Panc1 (cell line): ENCODE data around the gene POMGNT1. TPM values are rescaled to one million over a fixed set of nuclear protein-coding genes. Genes with fewer than 3 reads are reported as not detected.

ENCODE experiments used
- ATAC-seq: fragments of 200-7000 bp; cut with Tn5 transposase; 2 replicates; pipeline ENCODE4 v1.9.1; 2020; ENCODE audit warnings: mild to moderate bottlenecking, moderate library complexity
- BruUV-seq: library from RNA; stranded (reverse); fragments of 400-500 nt; replicated peaks from 2 replicates; lab custom pipeline; 2021; lab: Mats Ljungman, UMichigan
- CTCF ChIA-PET: fragments of 300-600 bp; sonication (Branson Sonifier 250); formaldehyde crosslinking; loops from one replicate; lab custom pipeline; 2022; ENCODE audit warnings: antibody characterized with exemption; lab: Charles Lee
- POLR2A ChIA-PET: fragments of 300-600 bp; sonication (Branson Sonifier 250); formaldehyde crosslinking; loops from one replicate; lab custom pipeline; 2022; ENCODE audit warnings: antibody characterized with exemption; lab: Charles Lee
- DNase-seq: peaks from one replicate; pipeline ENCODE4 v3.0.0-alpha.2; 2010; ENCODE audit warnings: low read depth, low spot score
- H3K27ac ChIP-seq: 2 replicates; pipeline ENCODE4 v1.5.1; 2011; ENCODE audit warnings: mild to moderate bottlenecking, low read length, inconsistent platforms
- H3K27me3 ChIP-seq: fragments of 200-500 bp; sonication (Bioruptor generic); 2 replicates; pipeline ENCODE4 v1.6.0; 2014; ENCODE audit warnings: low read length, inconsistent platforms; ENCODE audit not compliant: control insufficient read depth, insufficient read depth
- H3K36me3 ChIP-seq: fragments of 200-500 bp; sonication (Bioruptor generic); 2 replicates; pipeline ENCODE4 v1.5.1; 2014; ENCODE audit warnings: inconsistent platforms, mild to moderate bottlenecking, low read length, moderate library complexity; ENCODE audit not compliant: control insufficient read depth, insufficient read depth
- H3K4me1 ChIP-seq: 2 replicates; pipeline ENCODE4 v1.5.1; 2011; ENCODE audit warnings: inconsistent platforms, mild to moderate bottlenecking, low read length, moderate library complexity; ENCODE audit not compliant: control insufficient read depth, insufficient read depth
- H3K4me3 ChIP-seq, 2 experiments: 2 replicates each; pipeline ENCODE4 v1.5.1; 2011 to 2012; ENCODE audit warnings: low read depth in 2 of 2, low read length in 2 of 2, mild to moderate bottlenecking in 2 of 2, inconsistent platforms in 1 of 2, moderate library complexity in 1 of 2
- H3K9me3 ChIP-seq: fragments of 200-500 bp; sonication (Bioruptor generic); 2 replicates; pipeline ENCODE4 v1.5.1; 2014; ENCODE audit warnings: low read depth, mild to moderate bottlenecking, inconsistent platforms, low read length, moderate library complexity; ENCODE audit not compliant: control insufficient read depth, insufficient read depth
- CTCF ChIP-seq: fragments of 450-650 bp; IDR thresholded peaks from 2 replicates; pipeline ENCODE4 v1.5.1; 2017; ENCODE audit warnings: mild to moderate bottlenecking
- POLR2AphosphoS5 ChIP-seq: IDR thresholded peaks from 2 replicates; pipeline ENCODE4 v1.6.1; 2012; ENCODE audit warnings: mild to moderate bottlenecking, low read depth, low read length, moderate library complexity
- SIN3A ChIP-seq: IDR thresholded peaks from 2 replicates; pipeline ENCODE4 v1.6.1; 2012; ENCODE audit warnings: low read depth, mild to moderate bottlenecking, low read length, moderate library complexity, borderline replicate concordance; ENCODE audit not compliant: insufficient read depth
- TCF7L2 ChIP-seq: IDR thresholded peaks from 2 replicates; pipeline ENCODE4 v1.6.1; 2011; ENCODE audit warnings: mild to moderate bottlenecking, low read depth, low read length, inconsistent platforms
- in situ Hi-C: cut with HindIII; loops from 2 replicates; pipeline ENCODE4 v1.10.0; 2016; ENCODE audit warnings: low sequenced_read_pairs, low pct_unique_long_range_greater_than_20kb
- intact Hi-C: fragments of 100-400 bp; cut with micrococcal nuclease; formaldehyde crosslinking; loops from one replicate; pipeline ENCODE4 v1.10.0; 2022; ENCODE audit not compliant: unreplicated experiment
- total RNA-seq: library from RNA; stranded (reverse); gene quantifications from one replicate; pipeline ENCODE4 v1.2.1, GENCODE V29; 2021; ENCODE audit not compliant: unreplicated experiment
- TF ChIP-seq, protein P1 (sequence below), 2 experiments: IDR thresholded peaks; 2 replicates each; pipeline ENCODE4 v1.6.1; 2011 to 2012; ENCODE audit warnings: low read depth in 2 of 2, control low read depth in 1 of 2, low read length in 1 of 2, mild to moderate bottlenecking in 1 of 2, moderate library complexity in 1 of 2; ENCODE audit not compliant: insufficient read depth in 1 of 2

The POMGNT1 gene
- total RNA-seq, 1 experiment from 2014 or later, result 178 TPM

GRCh38 chr1:46219551-46220520, 21.6 kb upstream of the POMGNT1 start:
- intact Hi-C loops (no loop called here), in situ Hi-C loops (no loop called here)
- CTCF ChIA-PET, result interaction anchor here (0.6 kb wide), 1 partner anchor 99 kb away, joined by 3 read pairs; no protein-coding TSS in a partner anchor
- no TSS peak for BruUV-seq
- no peaks in the 10 kb centered on the region for H3K36me3 ChIP-seq
- ATAC-seq (no peak), DNase-seq (no peak)
- H3K27ac ChIP-seq, result no peak overlapping the region
- H3K4me1 ChIP-seq, result peaks cover 7% of the 10 kb centered on the region; the same call in 1 of the 2 replicates
- POLR2A ChIA-PET, result interaction anchor here (0.9 kb wide), 1 partner anchor 36 kb away, joined by 3 read pairs; no protein-coding TSS in a partner anchor
- H3K9me3 ChIP-seq, result no peaks in the 10 kb centered on the region
- no peak overlapping the region for H3K4me3 ChIP-seq
- TF ChIP-seq TCF7L2 (no peak), POLR2AphosphoS5 (no peak), SIN3A (no peak), CTCF (no peak)
- TF ChIP-seq, protein P1, sequence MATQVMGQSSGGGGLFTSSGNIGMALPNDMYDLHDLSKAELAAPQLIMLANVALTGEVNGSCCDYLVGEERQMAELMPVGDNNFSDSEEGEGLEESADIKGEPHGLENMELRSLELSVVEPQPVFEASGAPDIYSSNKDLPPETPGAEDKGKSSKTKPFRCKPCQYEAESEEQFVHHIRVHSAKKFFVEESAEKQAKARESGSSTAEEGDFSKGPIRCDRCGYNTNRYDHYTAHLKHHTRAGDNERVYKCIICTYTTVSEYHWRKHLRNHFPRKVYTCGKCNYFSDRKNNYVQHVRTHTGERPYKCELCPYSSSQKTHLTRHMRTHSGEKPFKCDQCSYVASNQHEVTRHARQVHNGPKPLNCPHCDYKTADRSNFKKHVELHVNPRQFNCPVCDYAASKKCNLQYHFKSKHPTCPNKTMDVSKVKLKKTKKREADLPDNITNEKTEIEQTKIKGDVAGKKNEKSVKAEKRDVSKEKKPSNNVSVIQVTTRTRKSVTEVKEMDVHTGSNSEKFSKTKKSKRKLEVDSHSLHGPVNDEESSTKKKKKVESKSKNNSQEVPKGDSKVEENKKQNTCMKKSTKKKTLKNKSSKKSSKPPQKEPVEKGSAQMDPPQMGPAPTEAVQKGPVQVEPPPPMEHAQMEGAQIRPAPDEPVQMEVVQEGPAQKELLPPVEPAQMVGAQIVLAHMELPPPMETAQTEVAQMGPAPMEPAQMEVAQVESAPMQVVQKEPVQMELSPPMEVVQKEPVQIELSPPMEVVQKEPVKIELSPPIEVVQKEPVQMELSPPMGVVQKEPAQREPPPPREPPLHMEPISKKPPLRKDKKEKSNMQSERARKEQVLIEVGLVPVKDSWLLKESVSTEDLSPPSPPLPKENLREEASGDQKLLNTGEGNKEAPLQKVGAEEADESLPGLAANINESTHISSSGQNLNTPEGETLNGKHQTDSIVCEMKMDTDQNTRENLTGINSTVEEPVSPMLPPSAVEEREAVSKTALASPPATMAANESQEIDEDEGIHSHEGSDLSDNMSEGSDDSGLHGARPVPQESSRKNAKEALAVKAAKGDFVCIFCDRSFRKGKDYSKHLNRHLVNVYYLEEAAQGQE (IDR thresholded peaks at IDR 0.05; ENCODE audit: insufficient read depth in 1 of 2, low read depth in 2 of 2, low read length in 1 of 2), result no peak
- no peaks in the 10 kb centered on the region for H3K27me3 ChIP-seq

DNA sequence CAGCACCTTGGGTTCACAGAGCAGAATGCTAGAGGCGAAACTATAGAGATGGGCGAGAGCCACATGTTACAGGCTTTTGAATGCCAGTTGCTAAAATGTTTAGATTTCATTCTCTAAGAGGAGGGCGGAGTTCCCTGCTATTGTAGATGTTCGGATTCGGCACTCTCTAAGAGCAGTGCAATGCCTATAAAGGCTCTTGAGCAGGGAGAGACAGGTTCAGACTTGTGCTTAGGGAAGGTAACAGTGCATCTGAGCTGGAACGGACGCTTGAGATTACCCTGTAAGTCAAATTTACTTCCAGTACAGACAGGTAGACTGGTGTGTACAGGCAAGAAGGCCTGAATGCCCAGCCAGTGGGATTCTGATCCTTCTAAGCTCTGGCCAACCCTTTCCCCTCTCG, 20.2 kb upstream of the POMGNT1 start:
- Histone ChIP-seq H3K9me3 (no peaks in the 10 kb centered on the region), H3K27me3 (no peaks in the 10 kb centered on the region), H3K4me3 (no peak overlapping the region), H3K4me1 (peaks cover 5% of the 10 kb centered on the region; the same call in 1 of the 2 replicates), H3K27ac (no peak overlapping the region), H3K36me3 (no peaks in the 10 kb centered on the region)
- POLR2A ChIA-PET, result interaction anchor here (0.6 kb wide), 1 partner anchor 95 kb away, joined by 10 read pairs; no protein-coding TSS in a partner anchor
- no peak for DNase-seq
- in situ Hi-C loops, result no loop called here
- no TSS peak for BruUV-seq
- intact Hi-C loops, result no loop called here
- CTCF ChIA-PET, result no interaction called here
- TF ChIP-seq CTCF (no peak), POLR2AphosphoS5 (no peak), TCF7L2 (no peak), SIN3A (no peak)
- TF ChIP-seq, protein P1 (IDR thresholded peaks at IDR 0.05; ENCODE audit: insufficient read depth in 1 of 2, low read depth in 2 of 2, low read length in 1 of 2), result no peak
- ATAC-seq, result no peak
